Vagina (tissue), 2 donors: ENCODE measurements around the gene ST6GALNAC6. TPM values are rescaled to one million over a fixed set of nuclear protein-coding genes. Genes with fewer than 3 reads are reported as not detected.

Experiments
- DNase-seq, 2 donors: peaks; one replicate each; pipeline ENCODE4 v3.0.0-alpha.2; 2017; ENCODE audit errors: extremely low spot score in 2 of 2
- H3K27ac ChIP-seq: fragments of 200-600 bp; sonication (generic); one replicate; pipeline ENCODE4 v1.5.1; 2019
- H3K27me3 ChIP-seq: fragments of 200-600 bp; sonication (generic); one replicate; pipeline ENCODE4 v1.5.1; 2019
- H3K36me3 ChIP-seq, 2 donors: fragments of 200-600 bp; sonication (generic); one replicate each; pipeline ENCODE4 v1.5.1; 2017 to 2019
- H3K4me1 ChIP-seq: fragments of 200-600 bp; sonication (generic); one replicate; pipeline ENCODE4 v1.5.1; 2019
- H3K4me3 ChIP-seq, 2 donors: fragments of 200-600 bp; sonication (generic); 1 replicate in 1 of 2; 2 replicates in 1 of 2; pipeline ENCODE4 v1.5.1; 2016 to 2019
- H3K9me3 ChIP-seq: fragments of 200-600 bp; sonication (generic); one replicate; pipeline ENCODE4 v1.5.1; 2019
- CTCF ChIP-seq, 3 experiments: fragments of 450-650 bp in 2 of 3; fragments of 200-600 bp in 1 of 3; sonication (generic) in 1 of 3; IDR thresholded peaks; one replicate each; pipeline ENCODE4 v1.5.1; 2017 to 2019; ENCODE audit warnings: antibody characterized with exemption in 3 of 3, mild to moderate bottlenecking in 2 of 3, moderate library complexity in 2 of 3
- POLR2A ChIP-seq, 2 donors: fragments of 450-650 bp; IDR thresholded peaks; one replicate each; pipeline ENCODE4 v1.6.1; 2017; ENCODE audit warnings: antibody characterized with exemption in 2 of 2, mild to moderate bottlenecking in 2 of 2, moderate library complexity in 2 of 2
- POLR2AphosphoS5 ChIP-seq, 2 donors: sonication (generic); formaldehyde crosslinking; IDR thresholded peaks; one replicate each; pipeline ENCODE4 v1.9.0; 2017; ENCODE audit warnings: antibody characterized with exemption in 2 of 2, mild to moderate bottlenecking in 2 of 2, low read depth in 1 of 2; ENCODE audit not compliant: insufficient read depth in 1 of 2
- intact Hi-C: fragments of 100-400 bp; cut with DNase I; formaldehyde crosslinking; loops from one replicate; pipeline ENCODE4 v1.15.1; 2023
- total RNA-seq: library from RNA; depleted of rRNA; stranded (reverse); fragments of >200 nt; gene quantifications from one replicate; pipeline ENCODE4 v1.2.3, GENCODE V29; 2016

ST6GALNAC6 gene
- total RNA-seq, 1 donor from 2014 or later: 108 TPM

DNA sequence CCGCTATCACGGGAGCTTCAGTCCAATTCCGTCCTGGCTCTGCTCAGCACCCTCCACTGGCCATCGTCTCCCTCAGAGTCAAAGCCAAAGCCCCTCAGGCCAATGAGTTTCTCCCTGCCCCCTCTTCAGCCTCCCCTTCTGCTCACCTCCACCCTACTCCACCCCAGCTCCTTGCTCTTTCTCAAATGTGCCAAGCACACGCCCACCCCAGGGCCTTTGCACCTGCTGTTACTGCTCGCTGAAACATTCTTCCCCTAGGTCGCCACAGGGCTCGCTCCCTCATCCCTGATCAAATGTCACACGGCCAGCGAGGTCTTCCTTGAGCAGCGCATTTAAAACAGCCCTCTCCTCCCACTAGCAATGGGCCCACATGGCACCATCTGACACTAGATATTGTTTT, 38.6 kb downstream of the ST6GALNAC6 start:
- Histone ChIP-seq H3K27ac (no peak overlapping the region), H3K27me3 (no peaks in the 10 kb centered on the region), H3K4me3 (no peak overlapping the region), H3K4me1 (peaks cover 29% of the 10 kb centered on the region), H3K36me3 (no peaks in the 10 kb centered on the region), H3K9me3 (no peaks in the 10 kb centered on the region)
- no peak for DNase-seq
- intact Hi-C loops: no loop called here
- no peak for TF ChIP-seq POLR2A (IDR thresholded peaks at IDR 0.05)
- TF ChIP-seq POLR2AphosphoS5 (IDR thresholded peaks at IDR 0.05; ENCODE audit: insufficient read depth in 1 of 2, low read depth in 1 of 2): no peak
- TF ChIP-seq CTCF (IDR thresholded peaks at IDR 0.05): no peak

DNA sequence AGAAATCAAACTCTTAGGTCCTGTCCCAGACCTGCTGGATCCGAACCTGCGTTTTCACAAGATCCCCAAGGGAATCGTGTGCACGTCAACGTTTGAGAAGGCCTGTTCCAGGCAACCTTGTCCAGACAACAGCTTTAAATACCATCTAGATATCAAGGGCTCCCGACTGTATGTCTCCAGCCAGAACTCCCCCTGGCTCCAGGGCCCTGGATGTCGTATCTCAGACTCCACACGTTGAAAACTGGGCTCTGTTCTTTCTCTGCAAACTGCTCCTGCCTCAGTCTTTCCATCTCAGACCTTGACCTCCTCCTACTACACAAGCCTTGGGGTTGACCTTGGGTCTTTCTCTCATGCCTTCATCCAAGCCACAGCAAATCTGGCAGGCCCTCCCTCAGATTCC, 39.1 kb downstream of the ST6GALNAC6 start:
- intact Hi-C loops: no loop called here
- TF ChIP-seq POLR2AphosphoS5 (IDR thresholded peaks at IDR 0.05; ENCODE audit: insufficient read depth in 1 of 2, low read depth in 1 of 2) (no peak), CTCF (IDR thresholded peaks at IDR 0.05) (no peak), POLR2A (IDR thresholded peaks at IDR 0.05) (no peak)
- Histone ChIP-seq H3K4me1 (peaks cover 32% of the 10 kb centered on the region), H3K27ac (no peak overlapping the region), H3K36me3 (no peaks in the 10 kb centered on the region), H3K9me3 (no peaks in the 10 kb centered on the region), H3K4me3 (no peak overlapping the region), H3K27me3 (no peaks in the 10 kb centered on the region)
- DNase-seq: no peak

GRCh38 chr9:127858041-127858512, 41.3 kb downstream of the ST6GALNAC6 start:
- Histone ChIP-seq H3K9me3 (no peaks in the 10 kb centered on the region), H3K36me3 (no peaks in the 10 kb centered on the region), H3K4me3 (no peak overlapping the region), H3K27ac (no peak overlapping the region), H3K27me3 (no peaks in the 10 kb centered on the region), H3K4me1 (peaks cover 50% of the 10 kb centered on the region)
- no peak for TF ChIP-seq CTCF (IDR thresholded peaks at IDR 0.05)
- TF ChIP-seq POLR2AphosphoS5 (IDR thresholded peaks at IDR 0.05; ENCODE audit: insufficient read depth in 1 of 2, low read depth in 1 of 2): no peak
- TF ChIP-seq POLR2A (IDR thresholded peaks at IDR 0.05): no peak
- intact Hi-C loops: no loop called here
- DNase-seq: no peak

GRCh38 chr9:127857278-127857677, 42.1 kb downstream of the ST6GALNAC6 start:
- no peak for DNase-seq
- TF ChIP-seq POLR2A (IDR thresholded peaks at IDR 0.05) (no peak), POLR2AphosphoS5 (IDR thresholded peaks at IDR 0.05; ENCODE audit: insufficient read depth in 1 of 2, low read depth in 1 of 2) (no peak)
- no peaks in the 10 kb centered on the region for H3K9me3 ChIP-seq
- H3K4me3 ChIP-seq: no peak overlapping the region
- no peaks in the 10 kb centered on the region for H3K27me3 ChIP-seq
- intact Hi-C loops: no loop called here
- H3K4me1 ChIP-seq: peaks cover 54% of the 10 kb centered on the region
- H3K36me3 ChIP-seq: no peaks in the 10 kb centered on the region
- H3K27ac ChIP-seq: no peak overlapping the region

- Histone ChIP-seq H3K4me1 (peaks cover 54% of the 10 kb centered on the region), H3K27ac (no peak overlapping the region), H3K27me3 (no peaks in the 10 kb centered on the region)
These were observed 42.7 kb downstream of the ST6GALNAC6 start for GRCh38 chr9:127856729-127857116.

More at GRCh38 chr9:127856729-127857116, 42.7 kb downstream of the ST6GALNAC6 start:
- intact Hi-C loops: no loop called here
- Histone ChIP-seq H3K9me3 (no peaks in the 10 kb centered on the region), H3K4me3 (no peak overlapping the region), H3K36me3 (no peaks in the 10 kb centered on the region)
- TF ChIP-seq CTCF (IDR thresholded peaks at IDR 0.05): no peak
- TF ChIP-seq POLR2AphosphoS5 (IDR thresholded peaks at IDR 0.05; ENCODE audit: insufficient read depth in 1 of 2, low read depth in 1 of 2): no peak
- TF ChIP-seq POLR2A (IDR thresholded peaks at IDR 0.05): no peak
- no peak for DNase-seq
